HG03280 (cell line): ENCODE data around the gene LGMN.
"Not testable (repeated sequence)": the region's sequence is repeated elsewhere in the genome, so short reads cannot be mapped to it uniquely, and the experiment has no call there.

Experiments used
- ATAC-seq: cut with Tn5 transposase; IDR thresholded peaks from one replicate; pipeline ENCODE4 v1.9.1; 2021; ENCODE audit warnings: mild to moderate bottlenecking, moderate library complexity; ENCODE audit not compliant: unreplicated experiment

Gene LGMN

GRCh38 chr14:92748259-92749016, at the start of gene LGMN:
Gene LGMN, minus strand, starts transcription at chr14:92748627. Its CDS starts 15,841 bp downstream, at chr14:92732786.
- peak; percentile 87 for ATAC-seq

GRCh38 chr14:92794961-92795360, 46.5 kb upstream of the LGMN start:
- ATAC-seq = no peak

DNA sequence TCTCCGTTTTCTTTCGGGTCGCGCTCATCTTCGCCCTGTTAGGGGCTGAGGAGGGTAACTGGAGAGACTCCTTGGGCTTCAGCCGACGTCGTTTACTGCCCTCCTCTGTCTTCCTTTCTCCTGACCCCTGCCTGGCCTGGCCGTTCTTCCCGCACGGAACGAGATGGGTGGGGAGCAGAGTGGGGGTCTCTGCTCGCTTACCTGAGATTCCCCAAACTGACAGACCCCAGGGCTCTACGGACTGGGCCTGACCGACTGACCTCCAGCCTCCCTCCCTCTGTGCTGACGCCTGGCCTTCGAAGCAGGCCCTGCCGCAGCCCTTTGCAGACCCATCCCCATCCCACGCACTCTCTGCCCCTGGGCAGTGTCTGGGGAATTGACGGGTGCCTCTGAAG, 46.1 kb upstream of the LGMN start:
- ATAC-seq = peak; percentile 9

GRCh38 chr14:92793709-92794546, 45.5 kb upstream of the LGMN start, which contains the start of gene GOLGA5:
Gene GOLGA5, plus strand, starts transcription at chr14:92794305. Its CDS starts 3,133 bp downstream, at chr14:92797438.
- ATAC-seq = peak; percentile 97

DNA sequence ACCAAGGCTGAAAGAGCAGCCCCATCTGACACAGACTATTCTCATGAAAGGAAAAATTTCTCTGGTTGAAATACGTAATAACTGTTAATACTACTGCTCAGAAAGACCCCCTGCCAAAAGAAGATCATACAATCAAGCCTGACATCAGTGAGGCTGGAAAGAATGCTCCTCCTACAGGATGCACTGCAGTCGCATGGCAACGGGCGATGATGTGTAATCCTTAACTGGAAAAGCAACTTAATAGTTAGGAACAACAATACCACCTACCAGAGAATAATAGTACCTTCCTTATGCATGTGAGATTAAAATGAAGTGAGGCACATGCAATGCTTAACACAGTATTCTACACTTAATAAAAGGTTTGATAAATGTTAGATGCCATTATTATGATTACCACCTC, 44.5 kb upstream of the LGMN start:
- ATAC-seq = no peak

- ATAC-seq = no peak
Measured at GRCh38 chr14:92789457-92790089, 41.1 kb upstream of the LGMN start.

- ATAC-seq = no peak
Measured at GRCh38 chr14:92787554-92787953, 39.1 kb upstream of the LGMN start.

DNA sequence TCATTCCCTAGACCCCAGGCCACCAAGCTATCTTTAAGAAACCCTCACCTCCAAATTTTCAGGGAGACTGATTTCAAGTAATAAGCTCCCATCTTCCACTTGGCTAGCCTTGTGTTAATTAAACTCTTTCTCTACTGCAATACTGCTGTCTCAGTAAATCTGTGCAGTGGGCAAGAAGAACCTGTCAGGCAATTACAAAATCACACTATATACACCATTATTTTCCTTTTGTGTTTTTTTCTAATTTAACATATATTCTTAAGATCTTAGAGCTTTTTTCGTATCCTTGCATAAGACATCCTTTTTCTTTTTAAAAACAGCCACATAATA, 38.0 kb upstream of the LGMN start:
- no peak for ATAC-seq

DNA sequence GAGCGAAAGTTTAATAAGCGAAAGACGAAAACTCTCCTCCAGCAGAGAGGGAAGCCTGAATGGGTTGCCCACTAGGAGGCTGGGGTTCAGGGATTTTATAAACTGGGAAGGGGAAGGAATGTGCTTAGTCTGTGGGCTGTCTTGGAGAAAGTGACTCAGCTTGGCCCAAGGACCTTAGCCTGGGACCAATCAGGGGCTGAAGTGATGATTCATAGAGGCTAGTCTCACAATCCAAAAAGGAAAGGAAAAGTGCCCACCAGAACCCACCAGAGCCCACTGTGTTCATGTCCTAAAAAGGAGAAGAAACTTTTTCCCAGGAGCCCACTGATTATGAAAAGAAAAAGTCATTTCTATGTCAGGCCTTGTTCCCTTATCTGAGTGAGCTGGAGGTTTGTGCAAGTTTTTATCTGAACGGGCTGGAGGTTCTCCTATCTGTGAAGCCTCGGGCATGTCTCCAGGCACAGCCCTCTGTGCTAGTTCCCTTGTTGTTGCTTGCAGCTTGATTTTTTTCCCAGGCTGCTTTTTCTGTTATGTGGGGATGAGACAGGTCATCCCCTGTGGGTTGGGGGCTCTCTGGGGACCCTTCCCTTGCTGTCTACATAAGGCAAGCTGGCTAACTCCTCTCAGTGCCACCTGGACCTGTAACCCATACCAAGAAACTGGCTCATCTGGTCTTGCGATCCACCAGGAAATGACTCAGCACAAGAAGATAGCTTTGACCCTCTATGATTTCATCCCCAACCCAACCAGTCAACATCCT, 37.4 kb upstream of the LGMN start:
- ATAC-seq = no peak

GRCh38 chr14:92783813-92784431, 35.5 kb upstream of the LGMN start:
- ATAC-seq = no peak

- ATAC-seq = no peak
Measured at GRCh38 chr14:92781350-92781749, 32.9 kb upstream of the LGMN start.

- no peak for ATAC-seq
Measured at GRCh38 chr14:92780444-92781232, 32.2 kb upstream of the LGMN start.

GRCh38 chr14:92778868-92779565, 30.6 kb upstream of the LGMN start:
- not testable (repeated sequence) for ATAC-seq

DNA sequence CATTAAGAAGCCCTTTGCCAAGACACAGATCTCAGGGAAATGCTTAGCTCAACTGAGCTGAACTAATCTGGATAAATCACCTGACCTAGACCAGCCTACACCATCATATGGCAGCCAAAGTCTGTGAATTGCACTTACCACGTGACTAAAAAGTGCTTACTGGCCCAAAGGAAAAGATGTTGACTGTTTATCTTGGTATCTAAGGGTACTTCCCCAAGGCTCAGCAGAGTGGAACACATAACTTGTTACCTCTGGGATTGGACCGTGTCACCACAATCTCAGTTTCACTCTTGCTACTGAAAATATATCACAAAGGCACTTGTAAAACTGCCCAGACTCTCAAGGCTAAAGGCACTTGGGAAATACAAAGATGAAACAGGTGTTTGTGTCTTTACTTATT, 26.9 kb upstream of the LGMN start:
- peak; percentile 97 for ATAC-seq

- no peak for ATAC-seq
Measured at GRCh38 chr14:92774572-92774971, 26.1 kb upstream of the LGMN start.

GRCh38 chr14:92770484-92770883, 22.1 kb upstream of the LGMN start:
- no peak for ATAC-seq

DNA sequence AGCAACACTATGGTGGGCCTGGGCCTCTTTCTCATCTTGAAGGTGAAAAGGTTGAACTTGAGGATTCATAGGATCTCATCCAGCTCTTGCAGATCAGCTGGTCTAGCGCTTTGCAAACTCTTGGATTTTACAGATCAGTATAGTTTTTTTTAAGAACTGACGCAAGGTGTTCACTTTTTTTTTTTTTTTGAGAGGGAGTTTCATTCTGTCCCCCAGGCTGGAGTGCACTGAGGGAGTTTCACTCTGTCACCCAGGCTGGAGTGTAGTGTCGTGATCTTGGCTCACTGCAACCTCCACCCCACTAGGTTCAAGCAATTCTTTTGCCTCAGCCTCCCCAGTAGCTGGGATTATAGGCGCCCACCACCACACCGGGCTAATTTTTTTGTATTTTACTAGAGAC, 20.4 kb upstream of the LGMN start:
- no peak for ATAC-seq

GRCh38 chr14:92768236-92768635, 19.8 kb upstream of the LGMN start:
- ATAC-seq = peak; percentile 84
